Activated naive CD8-positive, alpha-beta T cell treated with anti-CD3 and anti-CD28 coated beads, Interleukin-2, amount 50 U/mL, for 16 hours (primary cell): Measurements from ENCODE around the gene SETMAR.
A peak's percentile ranks its signal among the peaks of the same experiment; 100 is the strongest.
"Not testable (repeated sequence)": the region's sequence is repeated elsewhere in the genome, so short reads cannot be mapped to it uniquely, and the experiment has no call there.

ENCODE experiments used
- DNase-seq: peaks from one replicate; pipeline ENCODE4 v3.0.0-alpha.2; 2020; ENCODE audit warnings: low read depth, low spot score

SETMAR gene

DNA sequence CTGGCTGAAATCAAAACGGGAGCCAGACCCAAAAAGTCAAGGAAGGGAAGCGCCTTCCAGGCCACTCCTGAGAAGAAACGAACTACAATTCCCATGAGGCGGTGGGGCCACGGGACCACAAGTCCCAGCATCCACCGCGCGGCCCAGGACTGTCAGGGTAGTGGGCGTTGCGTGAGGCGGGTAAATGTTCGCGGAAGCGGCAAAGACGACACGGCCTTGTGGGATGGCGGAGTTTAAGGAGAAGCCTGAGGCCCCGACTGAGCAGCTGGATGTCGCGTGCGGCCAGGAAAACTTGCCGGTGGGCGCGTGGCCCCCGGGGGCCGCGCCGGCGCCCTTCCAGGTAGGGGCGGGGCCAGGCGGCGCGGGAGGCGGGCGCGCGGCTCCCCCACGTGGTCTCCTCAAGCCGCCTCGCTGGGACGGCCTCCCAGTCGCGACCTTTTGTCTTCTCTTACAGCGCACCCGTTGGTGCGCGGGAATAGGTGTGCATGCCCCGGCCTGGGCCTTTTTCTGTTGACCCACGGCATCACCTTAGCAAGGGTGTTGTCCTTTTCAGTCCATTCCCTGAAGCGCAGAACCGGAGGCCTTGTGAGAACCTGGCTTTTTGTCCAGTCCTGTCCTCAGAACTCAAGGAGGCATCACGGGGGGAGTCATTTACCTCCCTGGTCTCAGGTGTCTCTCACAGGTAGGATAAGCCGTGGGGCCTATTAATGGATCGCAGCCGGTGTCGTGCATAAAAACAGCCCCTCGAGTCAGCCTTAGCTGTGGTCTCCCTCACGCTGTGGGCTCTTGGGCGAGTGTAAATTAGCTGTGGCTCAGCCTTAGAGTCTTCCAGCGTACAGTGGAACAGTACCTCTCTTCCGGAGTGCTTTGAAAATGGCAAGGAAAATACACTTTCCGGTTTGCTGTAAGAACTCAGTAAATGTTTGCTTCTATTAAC, at the start of gene SETMAR:
SETMAR (plus strand) TSS at position 183 of the 937 bp plus-strand sequence; CDS start at position 185, 2 bp downstream.
- DNase-seq, result peak; percentile 59

DNA sequence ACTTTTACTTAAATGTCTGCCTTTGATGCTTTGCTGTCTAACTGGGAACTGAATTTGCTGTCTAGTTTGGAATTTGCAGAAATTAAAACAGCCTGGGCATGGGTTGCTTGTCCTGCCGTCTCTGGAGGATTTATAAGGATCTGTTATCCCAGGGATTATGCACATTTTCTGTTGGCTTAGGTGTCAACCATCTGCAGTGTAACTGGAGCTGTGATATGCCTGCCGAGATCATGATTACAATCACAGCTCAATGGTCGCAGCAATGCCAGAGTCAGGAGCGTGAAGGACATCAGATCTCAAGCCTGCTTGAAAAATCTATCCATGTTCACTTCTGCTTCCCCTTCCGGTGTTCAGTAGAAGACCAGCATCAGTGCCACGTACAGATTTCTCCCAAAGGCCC, 41.8 kb upstream of the SETMAR start:
- no peak for DNase-seq

DNA sequence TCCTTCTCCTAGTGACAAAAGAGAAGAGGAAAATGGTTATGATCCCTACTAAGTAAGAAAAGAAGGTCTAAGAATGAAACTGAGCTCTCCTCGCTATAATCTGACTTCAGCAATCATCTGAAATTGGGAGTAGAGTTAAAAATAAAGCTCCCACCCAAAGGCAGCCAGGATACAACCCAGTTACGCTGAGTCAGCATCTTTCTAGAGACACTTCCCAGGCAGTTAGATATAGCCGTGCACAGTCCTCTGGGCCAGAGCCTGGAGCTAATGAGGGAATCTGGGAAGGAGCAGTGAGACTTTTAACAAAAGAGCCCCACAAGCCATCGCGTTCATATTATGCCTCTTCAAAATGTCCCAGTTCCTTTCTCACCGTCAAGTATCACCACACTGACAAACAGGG, 39.1 kb upstream of the SETMAR start:
- DNase-seq, result no peak

DNA sequence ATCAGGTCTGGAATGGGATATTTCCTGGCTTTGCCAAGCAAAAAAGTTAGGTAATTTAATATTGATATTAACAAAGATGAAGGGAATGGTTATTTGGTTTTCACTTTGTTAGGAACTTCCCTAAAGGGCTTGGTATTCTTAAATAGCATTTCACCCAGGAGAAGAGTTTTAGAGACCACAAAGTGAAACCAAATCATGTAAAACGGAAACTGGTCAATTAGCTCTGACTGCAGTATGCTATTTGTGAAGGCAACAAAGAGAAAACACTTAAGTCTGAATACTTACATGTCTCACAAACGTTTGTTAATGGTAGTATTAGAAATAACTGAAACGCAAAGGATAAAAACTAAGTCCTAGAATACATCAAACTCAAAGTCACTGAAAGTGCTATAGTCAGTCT, 32.4 kb upstream of the SETMAR start:
- DNase-seq, result no peak

DNA sequence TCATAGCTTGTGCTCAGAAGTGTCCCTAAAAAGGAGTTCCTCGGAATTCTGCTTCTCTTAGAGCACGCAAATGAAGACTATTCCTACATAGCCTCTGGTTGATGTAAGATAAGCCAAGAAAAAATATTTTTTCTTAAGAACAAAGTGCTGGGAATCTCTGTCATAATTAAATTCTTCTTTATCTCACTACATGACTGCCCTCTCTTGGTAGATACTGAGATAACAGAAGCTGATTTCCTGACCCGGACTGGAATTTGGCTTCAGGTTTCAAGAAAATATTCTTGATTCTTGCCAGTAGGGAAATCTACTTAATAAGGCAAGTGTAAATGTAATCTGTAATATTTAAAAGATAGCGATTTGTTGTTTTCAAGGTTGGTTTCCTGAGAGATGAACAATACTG, 31.3 kb upstream of the SETMAR start:
- DNase-seq, result no peak

DNA sequence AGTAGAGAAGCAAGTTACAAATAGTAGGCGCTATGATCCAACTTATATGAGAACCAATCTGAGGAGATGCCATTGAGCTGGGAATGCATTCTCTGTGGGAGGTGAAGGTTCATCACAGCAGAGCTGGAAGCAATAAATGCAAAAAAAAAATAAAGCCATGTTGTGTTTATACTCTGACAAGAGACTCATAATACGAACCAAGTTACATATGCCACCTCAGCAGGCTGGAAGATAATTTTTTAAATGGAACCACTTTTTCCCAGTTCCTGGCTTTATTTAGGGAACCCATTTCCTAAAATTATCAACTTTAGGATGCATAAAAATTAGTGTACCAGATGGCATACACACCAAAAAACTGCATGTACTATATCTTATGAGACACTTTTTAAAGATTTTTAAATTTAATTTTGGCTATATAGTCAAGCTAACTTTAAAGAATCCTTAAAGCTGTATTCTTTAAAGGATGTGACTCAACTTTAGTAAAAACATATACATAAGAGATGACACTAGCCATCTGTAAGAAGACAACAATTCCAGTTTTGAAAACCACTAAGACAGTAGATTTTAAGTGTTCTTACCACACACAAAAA, 23.6 kb upstream of the SETMAR start:
- DNase-seq, result no peak

DNA sequence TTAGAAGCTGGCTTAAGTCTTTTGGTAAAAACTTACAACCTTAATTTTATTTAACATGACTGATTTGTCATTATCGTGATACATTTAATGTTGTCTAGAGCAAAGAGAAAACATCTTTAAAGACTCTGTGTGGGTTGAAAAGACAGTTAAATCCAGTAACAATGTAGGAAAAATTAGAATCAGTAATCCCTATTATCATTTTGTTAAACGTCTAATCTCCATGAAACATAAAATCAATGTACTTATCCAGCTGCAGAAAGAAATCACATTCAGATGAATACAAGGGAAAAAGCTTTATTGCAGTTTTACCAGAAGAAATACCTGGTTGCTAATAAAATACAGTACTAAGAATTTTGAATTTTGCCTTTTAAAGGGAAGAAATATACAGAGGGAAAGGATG, 21.2 kb upstream of the SETMAR start:
- no peak for DNase-seq

DNA sequence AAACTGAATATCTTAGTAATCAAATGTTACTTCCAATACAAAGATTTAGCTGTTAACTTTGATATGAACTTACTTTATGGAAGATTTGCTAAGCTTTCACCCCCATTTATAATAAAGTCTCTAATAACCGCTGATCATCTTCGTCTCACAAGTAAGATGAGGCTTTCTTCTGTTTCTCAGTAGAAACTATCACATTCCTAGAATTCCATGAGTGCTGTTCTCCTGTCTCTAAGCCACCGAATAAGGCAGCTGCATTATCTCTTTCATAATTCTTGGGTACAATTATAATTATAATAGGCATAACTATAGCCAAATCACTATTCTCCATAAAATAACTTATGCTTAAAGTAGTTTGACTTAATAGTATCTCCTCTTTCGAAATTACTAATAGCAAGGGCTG, 18.3 kb upstream of the SETMAR start:
- DNase-seq, result no peak

DNA sequence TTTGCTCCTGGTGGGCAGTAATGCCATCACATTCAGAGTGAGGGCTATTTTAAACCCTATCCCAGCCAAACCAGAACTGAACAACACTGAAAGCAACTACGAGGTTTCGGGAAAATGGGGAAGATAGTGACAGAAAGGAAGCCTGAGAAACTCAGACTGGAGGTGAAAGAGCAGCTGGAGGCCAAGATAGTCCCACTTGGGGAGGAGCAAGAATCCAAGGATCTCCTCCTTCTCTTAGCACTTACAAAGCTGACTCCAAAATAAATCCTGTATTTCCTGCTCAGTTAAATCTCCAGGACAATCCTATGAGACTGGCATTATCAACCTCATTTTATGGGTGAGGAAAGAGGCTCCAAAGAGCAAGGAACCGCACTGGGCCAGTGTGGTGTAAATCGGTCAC, 14.1 kb upstream of the SETMAR start:
- DNase-seq, result no peak

DNA sequence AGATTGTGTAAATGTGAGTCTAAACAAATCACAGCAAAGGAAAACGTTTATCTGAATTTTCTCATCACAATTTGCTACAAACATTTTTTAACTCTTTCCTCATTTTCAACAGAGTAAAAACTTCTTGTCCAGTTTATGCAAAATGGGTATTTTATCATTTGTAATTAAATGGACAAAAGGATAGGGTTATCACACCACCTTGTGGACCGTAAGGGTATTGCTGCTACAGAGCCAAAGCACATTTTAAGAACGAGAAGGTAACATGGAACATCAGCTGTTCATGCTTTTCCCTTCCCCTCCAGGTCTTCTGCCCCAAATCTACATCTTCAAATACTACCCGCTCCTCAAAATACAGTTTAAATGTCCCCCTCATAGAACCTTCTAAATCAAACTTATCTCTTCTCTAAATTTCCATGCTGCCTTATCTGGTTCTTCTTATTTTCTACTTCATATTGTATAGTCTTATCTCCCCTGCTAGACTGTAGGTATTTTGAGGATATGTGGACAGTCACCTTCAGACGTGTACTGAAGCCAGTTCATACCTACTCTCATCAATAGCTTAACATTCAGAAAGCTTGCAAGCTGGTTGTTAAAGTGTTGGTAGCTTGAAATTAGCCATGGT, 12.8 kb upstream of the SETMAR start:
- DNase-seq, result no peak

DNA sequence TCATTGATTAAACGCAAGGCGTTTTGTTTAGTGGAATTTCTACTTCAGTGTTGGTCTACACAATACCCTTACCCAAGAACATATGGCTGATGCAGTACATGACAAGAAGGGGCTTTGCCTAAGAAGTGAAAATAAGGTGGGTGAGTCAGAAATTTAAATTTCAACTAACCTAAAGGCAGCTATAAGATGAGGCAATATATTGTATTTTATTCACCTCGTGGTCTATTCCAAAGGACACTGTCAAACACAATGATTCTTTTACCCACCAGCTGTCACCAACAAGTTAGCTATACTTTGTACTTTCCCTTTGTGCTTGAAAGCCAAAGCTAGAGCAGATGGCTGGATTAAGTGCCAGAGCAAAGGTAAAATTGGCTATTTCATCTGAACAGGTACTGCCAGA, 10.9 kb upstream of the SETMAR start:
- DNase-seq, result no peak

DNA sequence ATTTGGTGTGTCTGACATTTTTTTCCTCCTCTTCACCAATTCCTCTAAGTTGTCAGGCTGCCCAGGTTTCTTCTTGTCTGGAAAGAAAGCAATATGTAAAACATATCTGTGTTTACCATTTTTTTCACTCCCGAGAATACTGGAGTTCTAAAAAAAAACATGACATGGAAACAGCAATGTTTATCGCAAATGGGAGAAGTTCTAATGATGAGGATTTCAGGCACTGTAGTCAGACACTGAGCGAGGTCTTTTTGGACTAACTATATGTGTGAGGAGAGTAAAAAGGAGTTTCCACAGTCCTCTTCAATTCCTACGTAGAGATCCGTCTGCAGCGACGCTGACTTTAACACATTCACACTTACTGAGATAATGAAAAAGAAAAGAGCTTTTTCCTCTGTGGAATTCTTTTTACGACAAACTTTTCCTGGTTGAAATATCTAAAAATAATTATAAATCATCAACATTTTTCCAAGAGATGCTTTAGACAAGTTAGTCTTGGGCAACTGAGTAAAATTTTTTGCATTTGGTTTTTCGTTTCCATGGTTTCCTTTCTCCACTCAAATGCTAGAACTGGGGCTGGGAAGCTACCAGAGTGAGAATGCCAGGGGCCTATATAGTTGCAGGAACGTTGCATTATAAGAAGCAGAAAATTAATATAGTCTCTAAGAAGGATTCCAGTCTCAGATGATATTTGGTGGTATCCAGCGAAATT, 8.4 kb upstream of the SETMAR start:
- no peak for DNase-seq

DNA sequence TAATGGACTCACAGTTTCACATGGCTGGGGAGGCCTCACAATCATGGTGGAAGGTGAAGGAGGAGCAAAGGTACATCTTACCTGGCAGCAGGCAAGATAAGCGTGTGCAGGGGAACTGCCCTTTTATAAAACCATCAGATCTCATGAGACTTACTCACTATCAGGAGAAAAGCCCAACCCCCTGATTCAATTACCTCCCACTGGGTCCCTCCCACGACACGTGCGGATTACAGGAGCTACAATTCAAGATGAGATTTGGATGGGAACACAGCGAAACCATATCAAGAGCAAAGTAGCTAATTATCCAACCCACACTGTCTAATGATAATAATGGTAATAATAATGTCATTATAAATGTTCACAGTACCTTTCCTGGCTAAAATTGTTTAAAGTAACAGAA, 6.7 kb upstream of the SETMAR start:
- not testable (repeated sequence) for DNase-seq

DNA sequence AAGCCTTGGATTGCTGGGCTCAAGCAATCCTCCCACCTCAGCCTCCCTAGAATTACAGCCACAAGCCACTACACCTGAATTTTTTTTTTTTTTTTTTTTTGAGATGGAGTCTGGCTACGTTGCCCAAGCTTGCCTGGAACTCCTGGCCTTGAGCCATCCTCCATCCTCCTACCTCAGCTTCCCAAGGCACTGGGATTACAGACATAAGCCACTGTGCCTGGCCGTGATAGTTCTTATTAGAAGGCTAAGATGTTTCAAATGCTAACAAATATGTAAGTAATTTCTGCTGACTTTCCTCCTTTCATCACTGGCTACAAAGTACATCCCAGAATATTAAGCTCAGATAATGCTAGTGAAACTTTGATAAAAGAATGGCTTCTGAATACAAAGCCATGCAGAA, 5.7 kb upstream of the SETMAR start:
- DNase-seq, result no peak

DNA sequence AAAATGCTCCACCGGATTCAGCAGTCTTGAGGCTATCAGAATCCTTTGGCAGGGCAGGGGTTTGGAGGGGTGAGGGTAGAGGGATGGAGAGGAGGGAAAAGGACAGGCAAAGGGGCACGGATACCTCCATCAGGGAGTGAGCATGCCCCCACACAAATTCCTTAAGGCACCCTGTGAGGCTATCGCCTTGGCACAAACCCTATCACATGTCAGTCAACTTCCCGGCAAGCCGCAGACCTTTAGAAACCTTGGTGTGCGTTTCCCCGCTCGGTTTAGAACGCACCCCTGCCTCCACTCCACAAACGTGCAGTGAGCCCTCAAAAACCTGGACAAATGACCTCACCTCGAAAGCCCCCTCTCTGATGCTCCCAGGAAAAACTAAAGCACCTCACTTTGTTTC, 422 bp upstream of the SETMAR start:
- no peak for DNase-seq

DNA sequence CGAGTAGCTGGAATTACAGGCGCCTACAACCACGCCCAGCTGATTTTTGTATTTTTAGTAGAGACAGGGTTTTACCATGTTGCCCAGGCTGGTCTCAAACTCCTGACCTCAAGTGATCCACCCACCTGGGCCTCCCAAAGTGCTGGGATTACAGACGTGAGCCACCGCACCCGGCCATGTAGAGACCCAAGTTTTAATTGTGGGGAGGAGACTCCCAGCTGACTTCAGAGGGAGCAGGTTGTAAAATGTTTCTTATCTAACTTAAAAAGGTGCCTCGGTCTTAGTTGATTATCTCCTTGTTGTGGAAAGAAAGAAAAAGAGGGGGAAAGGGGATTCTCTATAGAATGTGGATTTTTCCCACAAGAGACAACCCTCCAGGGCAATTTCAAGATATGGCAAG, 2.0 kb downstream of the SETMAR start:
- DNase-seq, result not testable (repeated sequence)

DNA sequence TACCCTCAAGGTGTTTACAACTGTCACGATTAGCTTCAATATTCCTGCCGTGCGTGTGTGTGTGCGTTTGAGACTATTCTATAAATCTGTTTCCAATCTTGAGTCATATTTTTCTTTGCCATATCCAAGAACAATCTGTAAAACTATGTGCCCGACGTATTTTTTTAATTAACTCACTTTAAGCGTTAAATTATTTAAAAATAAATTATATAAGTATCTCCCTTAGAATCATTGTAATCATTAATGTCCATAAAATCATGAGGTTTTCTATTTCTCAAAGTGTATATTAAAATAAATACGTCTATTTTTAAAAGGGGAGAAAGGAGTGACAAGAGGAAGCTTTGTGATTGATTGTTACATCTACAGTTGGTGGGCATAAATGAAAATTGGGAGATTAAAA, 2.9 kb downstream of the SETMAR start:
- DNase-seq, result no peak

DNA sequence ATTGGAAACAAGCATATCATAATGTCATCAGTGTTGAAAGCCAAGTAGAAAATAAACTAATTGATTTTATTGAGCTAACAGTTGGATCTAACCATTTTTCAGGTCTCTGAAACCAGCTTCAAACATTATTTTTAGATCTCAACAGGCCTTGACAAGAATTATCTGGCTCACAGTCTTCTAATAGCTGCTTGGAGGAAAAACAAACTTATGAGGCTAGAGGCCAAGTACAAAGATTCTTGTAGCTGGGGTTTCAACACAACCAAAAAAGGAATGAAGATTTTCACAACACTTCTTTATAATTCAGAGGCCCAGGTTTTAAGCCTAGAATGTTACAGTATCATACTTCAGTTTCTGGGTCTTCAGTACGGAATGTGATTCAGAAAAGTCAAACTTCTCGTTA, 3.7 kb downstream of the SETMAR start:
- no peak for DNase-seq

DNA sequence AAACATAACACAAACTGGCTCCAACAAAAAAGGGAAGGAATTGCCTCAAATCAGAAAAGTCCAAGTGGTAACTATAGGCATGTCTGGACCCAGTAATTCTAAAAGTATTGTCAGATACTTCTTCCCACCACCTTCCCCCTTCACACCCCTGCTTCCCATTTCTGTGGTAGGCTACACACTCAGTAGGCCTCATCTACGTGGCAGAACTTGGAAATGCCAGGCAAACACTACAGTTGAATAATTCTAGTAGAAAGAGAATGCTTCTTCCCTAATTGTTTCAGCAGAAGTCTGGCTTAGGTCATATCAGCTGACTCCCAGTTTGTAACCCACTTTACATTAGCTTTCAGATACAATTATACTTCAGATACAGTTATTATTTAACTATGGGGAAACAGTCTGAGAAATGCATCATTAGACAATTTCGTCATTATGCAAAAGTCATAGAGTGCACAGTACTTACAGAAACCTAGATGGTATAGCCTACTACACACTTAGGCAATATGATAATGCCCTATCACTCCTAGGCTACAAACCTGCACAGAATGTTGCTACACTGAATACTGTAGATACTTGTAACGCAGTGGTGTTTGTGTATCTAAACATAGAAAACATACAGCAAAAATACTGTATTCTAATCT, 6.4 kb downstream of the SETMAR start:
- DNase-seq, result no peak

DNA sequence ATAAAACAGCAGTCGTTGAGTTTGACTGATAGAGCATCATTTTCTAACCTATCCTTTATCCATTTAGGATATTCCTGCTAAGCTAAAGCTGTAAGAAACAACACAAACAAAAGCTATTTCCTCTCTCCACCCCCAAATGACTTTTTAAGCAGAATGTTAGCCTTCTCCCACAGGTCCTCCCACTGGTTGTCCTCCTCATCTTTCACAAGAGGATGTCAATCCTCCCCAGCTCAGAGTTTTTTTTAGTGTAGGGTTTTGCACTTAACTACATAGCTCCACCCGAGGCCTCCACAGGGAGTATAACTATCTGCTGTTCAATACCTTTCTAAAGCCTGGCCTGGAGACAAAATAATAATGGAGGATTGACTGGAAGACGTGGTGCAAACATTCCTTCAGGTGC, 7.8 kb downstream of the SETMAR start:
- no peak for DNase-seq

DNA sequence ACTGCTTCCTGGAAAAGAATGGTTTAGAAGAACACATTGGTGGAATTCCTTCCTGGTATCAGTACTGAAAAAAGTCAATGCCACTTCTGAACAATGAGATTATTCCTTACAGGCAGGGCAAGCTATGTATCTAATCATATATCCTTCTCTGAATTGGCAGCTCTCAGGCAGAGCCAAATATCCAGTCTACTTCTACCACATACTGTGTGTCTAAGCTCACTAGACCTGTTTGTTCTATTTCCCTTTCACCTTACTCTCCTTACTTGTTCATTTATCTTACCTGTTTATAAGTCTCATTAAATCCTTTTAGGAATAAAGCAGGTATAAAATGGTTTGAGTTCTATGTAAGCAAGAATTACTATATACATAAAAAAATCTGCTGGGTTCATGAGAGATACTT, 8.3 kb downstream of the SETMAR start:
- DNase-seq, result no peak
